Left ventricle myocardium inferior (tissue), 1 donor: ENCODE measurements around the gene PLPPR1. TPM values are rescaled to one million over a fixed set of nuclear protein-coding genes. Genes with fewer than 3 reads are reported as not detected.

Experiments used
- DNase-seq: peaks from one replicate; pipeline ENCODE4 v3.0.0-alpha.2; 2020
- H3K27ac ChIP-seq: fragments of 200-600 bp; replicated peaks from 2 replicates; pipeline ENCODE4 v1.8.0; 2021
- H3K27me3 ChIP-seq: fragments of 200-600 bp; 2 replicates; pipeline ENCODE4 v1.8.0; 2021; ENCODE audit warnings: low read depth
- H3K36me3 ChIP-seq: fragments of 200-600 bp; 2 replicates; pipeline ENCODE4 v1.8.0; 2021
- H3K4me1 ChIP-seq: fragments of 200-600 bp; 2 replicates; pipeline ENCODE4 v1.8.0; 2021
- H3K4me3 ChIP-seq: fragments of 200-600 bp; 2 replicates; pipeline ENCODE4 v1.8.0; 2021; ENCODE audit warnings: mild to moderate bottlenecking, moderate library complexity
- H3K9me3 ChIP-seq: fragments of 200-600 bp; replicated peaks from 2 replicates; pipeline ENCODE4 v1.8.0; 2021
- intact Hi-C: fragments of 100-400 bp; cut with micrococcal nuclease; formaldehyde crosslinking; loops from one replicate; pipeline ENCODE4 v1.11.0; 2022
- total RNA-seq: library from RNA; stranded (reverse); fragmentation: NEBNext Ultra II Directional; extraction: Animal tissue kit (Norgen Biotek cat#: 25700); gene quantifications from one replicate; pipeline ENCODE4 v1.2.1, GENCODE V29; 2021
- TF ChIP-seq, protein P1 (sequence below): fragments of 200-600 bp; IDR thresholded peaks from 2 replicates; pipeline ENCODE4 v1.8.0; 2021; ENCODE audit warnings: antibody characterized with exemption, mild to moderate bottlenecking, borderline replicate concordance
- donor health status: DM: no; HTN: yes; CAD: no; lungs with severe emphysema.

The PLPPR1 gene
- total RNA-seq, 1 donor from 2014 or later: not detected

DNA sequence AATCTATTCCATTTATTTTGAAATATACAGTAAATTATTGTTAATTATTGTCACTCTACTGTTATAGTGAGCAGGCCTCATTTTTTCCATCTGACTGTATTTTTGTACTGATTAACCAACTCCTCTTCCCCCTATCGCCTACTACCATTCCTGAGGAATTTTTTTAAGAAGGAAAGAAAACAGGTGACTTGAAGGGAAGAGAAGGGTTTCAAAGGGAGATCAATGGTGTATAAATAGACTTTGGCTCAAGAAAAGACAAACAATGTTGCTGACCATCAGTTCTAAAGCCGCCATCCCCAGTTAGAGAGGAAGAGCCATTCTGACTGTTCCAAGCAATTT, 286.6 kb downstream of the PLPPR1 start:
- H3K4me1 ChIP-seq: no peaks in the 10 kb centered on the region
- intact Hi-C loops: no loop called here
- no peaks in the 10 kb centered on the region for H3K9me3 ChIP-seq
- no peak overlapping the region for H3K4me3 ChIP-seq
- peaks cover 8% of the 10 kb centered on the region for H3K27me3 ChIP-seq
- H3K27ac ChIP-seq: no peak overlapping the region
- TF ChIP-seq, protein P1, sequence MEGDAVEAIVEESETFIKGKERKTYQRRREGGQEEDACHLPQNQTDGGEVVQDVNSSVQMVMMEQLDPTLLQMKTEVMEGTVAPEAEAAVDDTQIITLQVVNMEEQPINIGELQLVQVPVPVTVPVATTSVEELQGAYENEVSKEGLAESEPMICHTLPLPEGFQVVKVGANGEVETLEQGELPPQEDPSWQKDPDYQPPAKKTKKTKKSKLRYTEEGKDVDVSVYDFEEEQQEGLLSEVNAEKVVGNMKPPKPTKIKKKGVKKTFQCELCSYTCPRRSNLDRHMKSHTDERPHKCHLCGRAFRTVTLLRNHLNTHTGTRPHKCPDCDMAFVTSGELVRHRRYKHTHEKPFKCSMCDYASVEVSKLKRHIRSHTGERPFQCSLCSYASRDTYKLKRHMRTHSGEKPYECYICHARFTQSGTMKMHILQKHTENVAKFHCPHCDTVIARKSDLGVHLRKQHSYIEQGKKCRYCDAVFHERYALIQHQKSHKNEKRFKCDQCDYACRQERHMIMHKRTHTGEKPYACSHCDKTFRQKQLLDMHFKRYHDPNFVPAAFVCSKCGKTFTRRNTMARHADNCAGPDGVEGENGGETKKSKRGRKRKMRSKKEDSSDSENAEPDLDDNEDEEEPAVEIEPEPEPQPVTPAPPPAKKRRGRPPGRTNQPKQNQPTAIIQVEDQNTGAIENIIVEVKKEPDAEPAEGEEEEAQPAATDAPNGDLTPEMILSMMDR: no peak
- no peak for DNase-seq
- H3K36me3 ChIP-seq: no peaks in the 10 kb centered on the region

DNA sequence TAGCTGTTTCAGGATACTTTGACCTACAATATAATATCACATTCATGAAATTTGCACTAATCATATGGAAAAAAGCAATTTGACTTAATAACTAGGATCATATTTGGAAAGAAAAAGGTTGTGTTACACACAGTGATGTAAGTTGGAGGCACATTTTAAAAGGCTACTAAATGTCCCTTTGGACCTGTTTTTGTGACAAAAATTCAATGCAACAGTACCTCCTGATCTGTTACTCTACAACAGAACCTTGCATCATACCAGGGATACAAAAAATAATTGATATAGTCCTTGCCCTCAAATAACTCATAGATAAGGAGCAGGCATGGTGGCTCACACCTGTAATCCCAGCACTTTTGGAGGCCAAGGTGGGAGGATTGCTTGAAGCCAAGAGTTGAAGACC, 289.2 kb downstream of the PLPPR1 start:
- DNase-seq: no peak
- H3K4me3 ChIP-seq: no peak overlapping the region
- no peaks in the 10 kb centered on the region for H3K27me3 ChIP-seq
- TF ChIP-seq, protein P1: no peak
- H3K9me3 ChIP-seq: no peaks in the 10 kb centered on the region
- intact Hi-C loops: no loop called here
- H3K4me1 ChIP-seq: no peaks in the 10 kb centered on the region
- H3K36me3 ChIP-seq: no peaks in the 10 kb centered on the region
- H3K27ac ChIP-seq: no peak overlapping the region

DNA sequence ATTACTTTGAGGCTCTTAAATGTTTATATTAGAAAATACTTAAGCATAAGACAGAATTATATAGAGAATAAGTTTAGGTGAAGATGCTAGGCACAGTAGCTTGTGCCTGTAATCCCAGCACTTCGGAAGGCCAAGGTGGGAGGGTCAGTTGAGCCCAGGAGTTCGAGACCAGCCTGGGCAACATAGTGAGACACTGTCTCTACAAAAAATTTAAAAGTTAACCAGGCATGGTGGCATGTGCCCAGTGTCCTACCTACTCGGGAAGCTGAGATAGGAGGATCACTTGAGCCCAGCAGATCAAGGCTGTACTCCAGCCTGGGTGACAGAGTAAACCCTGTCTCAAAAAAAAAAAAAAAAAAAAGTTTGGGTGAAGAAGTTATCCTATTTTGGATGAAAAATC, 294.6 kb downstream of the PLPPR1 start:
- H3K36me3 ChIP-seq: no peaks in the 10 kb centered on the region
- H3K4me3 ChIP-seq: no peak overlapping the region
- H3K4me1 ChIP-seq: no peaks in the 10 kb centered on the region
- no peak overlapping the region for H3K27ac ChIP-seq
- H3K9me3 ChIP-seq: no peaks in the 10 kb centered on the region
- DNase-seq: no peak
- H3K27me3 ChIP-seq: peaks cover 12% of the 10 kb centered on the region
- intact Hi-C loops: no loop called here
- TF ChIP-seq, protein P1: no peak

DNA sequence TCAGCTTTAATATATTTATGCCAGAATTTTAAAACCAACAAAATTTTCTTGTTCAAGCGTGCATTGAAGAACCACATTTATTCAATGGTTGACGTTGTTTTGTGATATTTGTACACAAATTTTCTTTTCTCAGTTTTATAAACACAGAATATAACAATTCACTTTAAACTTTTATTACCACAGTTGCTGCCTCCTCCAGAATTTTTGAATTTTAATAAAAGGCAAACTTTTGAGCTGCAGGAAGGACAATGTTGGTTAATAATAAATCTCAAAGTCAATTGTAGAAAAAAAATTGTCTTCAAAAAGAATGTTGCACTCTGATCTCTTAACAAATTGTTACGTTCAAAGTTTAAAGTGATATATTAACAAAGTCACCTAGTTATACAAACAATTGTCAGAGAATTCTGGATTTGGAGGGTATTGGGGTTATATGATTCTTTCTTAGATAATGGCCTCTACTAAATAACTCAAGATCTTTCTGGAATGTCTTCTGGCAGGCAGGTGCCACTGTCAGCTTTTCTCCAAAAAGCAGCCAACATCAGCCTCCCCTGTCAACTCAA, 295.8 kb downstream of the PLPPR1 start:
- Histone ChIP-seq H3K36me3 (no peaks in the 10 kb centered on the region), H3K9me3 (no peaks in the 10 kb centered on the region), H3K27ac (no peak overlapping the region), H3K27me3 (peaks cover 12% of the 10 kb centered on the region), H3K4me1 (no peaks in the 10 kb centered on the region), H3K4me3 (no peak overlapping the region)
- DNase-seq: no peak
- intact Hi-C loops: no loop called here
- TF ChIP-seq, protein P1: no peak

DNA sequence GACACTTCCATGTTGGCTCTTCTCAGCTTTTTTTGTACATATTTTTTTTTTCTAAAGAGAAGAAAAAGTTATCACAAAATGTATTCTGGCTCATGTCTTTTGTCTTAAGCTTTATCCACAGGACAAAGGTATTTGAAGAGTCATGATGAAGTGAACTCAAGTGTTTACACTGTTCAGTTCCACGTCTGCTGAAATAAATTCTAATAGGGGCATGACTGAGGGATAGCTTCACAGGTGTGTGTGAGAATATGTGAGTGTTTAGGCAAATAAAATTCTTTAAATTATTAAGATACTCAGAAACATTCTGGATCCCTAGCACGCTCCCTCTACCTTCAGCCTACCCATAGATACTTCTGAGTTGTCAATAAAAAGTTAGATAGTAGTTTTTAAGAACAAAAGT, 296.5 kb downstream of the PLPPR1 start:
- DNase-seq: no peak
- no peaks in the 10 kb centered on the region for H3K36me3 ChIP-seq
- intact Hi-C loops: no loop called here

More for the DNA sequence above, 296.5 kb downstream of the PLPPR1 start:
- Histone ChIP-seq H3K4me1 (no peaks in the 10 kb centered on the region), H3K27ac (no peak overlapping the region), H3K27me3 (peaks cover 13% of the 10 kb centered on the region), H3K4me3 (no peak overlapping the region), H3K9me3 (no peaks in the 10 kb centered on the region)
- TF ChIP-seq, protein P1: no peak
